IMR-90 (cell line): ENCODE measurements around the gene ASTN2. TPM values are rescaled to one million over a fixed set of nuclear protein-coding genes. Genes with fewer than 3 reads are reported as not detected.

Experiments
- ATAC-seq: fragments of 200-7000 bp; cut with Tn5 transposase; 2 replicates; pipeline ENCODE4 v1.9.1; 2020; ENCODE audit warnings: low read depth, mild to moderate bottlenecking, moderate library complexity
- BruUV-seq: library from RNA; stranded (reverse); fragments of 400-500 nt; replicated peaks from 2 replicates; lab custom pipeline; 2021; lab: Mats Ljungman, UMichigan
- CTCF ChIA-PET: fragments of 300-600 bp; formaldehyde crosslinking; extraction: SDS; loops from one replicate; lab custom pipeline; 2021; ENCODE audit warnings: antibody characterized with exemption; lab: Yijun Ruan, JAX
- POLR2A ChIA-PET: fragments of 300-600 bp; sonication (Branson Sonifier 250); formaldehyde crosslinking; loops from one replicate; lab custom pipeline; 2022; ENCODE audit warnings: antibody characterized with exemption; ENCODE audit not compliant: unreplicated experiment; lab: Charles Lee
- DNase-seq: peaks from one replicate; pipeline ENCODE4 v3.0.0; 2013
- H2AFZ ChIP-seq: replicated peaks from 2 replicates; pipeline ENCODE3; 2013; ENCODE audit warnings: low read length, mild to moderate bottlenecking; ENCODE audit not compliant: poor library complexity
- H2AK5ac ChIP-seq: 2 replicates; pipeline ENCODE4 v1.6.1; 2013; ENCODE audit warnings: low read depth, low read length, inconsistent platforms
- H2AK9ac ChIP-seq: replicated peaks from 2 replicates; pipeline ENCODE3; 2013; ENCODE audit warnings: mild to moderate bottlenecking, low read depth, low read length, moderate library complexity; ENCODE audit not compliant: poor library complexity
- H2BK120ac ChIP-seq: 2 replicates; pipeline ENCODE4 v1.6.1; 2013; ENCODE audit warnings: low read depth, low read length, inconsistent platforms
- H2BK15ac ChIP-seq: 3 replicates; pipeline ENCODE4 v1.6.1; 2013; ENCODE audit warnings: low read depth, low read length, inconsistent platforms
- H2BK20ac ChIP-seq: 2 replicates; pipeline ENCODE4 v1.6.1; 2013; ENCODE audit warnings: low read depth, mild to moderate bottlenecking, inconsistent platforms, low read length, moderate library complexity
- H2BK5ac ChIP-seq: 2 replicates; pipeline ENCODE4 v1.6.1; 2013; ENCODE audit warnings: mild to moderate bottlenecking, low read depth, low read length, inconsistent platforms; ENCODE audit not compliant: poor library complexity, severe bottlenecking
- H3K14ac ChIP-seq: replicated peaks from 2 replicates; pipeline ENCODE4 v1.6.1; 2013; ENCODE audit warnings: low read depth, low read length, inconsistent platforms
- H3K18ac ChIP-seq: 2 replicates; pipeline ENCODE4 v1.6.1; 2013; ENCODE audit warnings: low read depth, low read length, control low read depth
- H3K23ac ChIP-seq: 2 replicates; pipeline ENCODE4 v1.6.1; 2013; ENCODE audit warnings: low read depth, low read length, inconsistent platforms
- H3K27ac ChIP-seq: 2 replicates; pipeline ENCODE4 v1.5.1; 2013; ENCODE audit warnings: mild to moderate bottlenecking, control low read depth, low read length; ENCODE audit not compliant: insufficient read depth
- H3K27me3 ChIP-seq: 2 replicates; pipeline ENCODE4 v1.6.1; 2013; ENCODE audit warnings: low read length; ENCODE audit not compliant: control insufficient read depth, insufficient read depth
- H3K36me3 ChIP-seq: 2 replicates; pipeline ENCODE4 v1.6.1; 2013; ENCODE audit warnings: low read length, mixed read lengths; ENCODE audit not compliant: control insufficient read depth, insufficient read depth
- H3K4ac ChIP-seq: 2 replicates; pipeline ENCODE4 v1.6.1; 2013; ENCODE audit warnings: low read depth, low read length, inconsistent platforms
- H3K4me1 ChIP-seq: 2 replicates; pipeline ENCODE4 v1.6.1; 2013; ENCODE audit warnings: low read length, mixed read lengths; ENCODE audit not compliant: control insufficient read depth, insufficient read depth
- H3K4me2 ChIP-seq: 2 replicates; pipeline ENCODE4 v1.6.1; 2013; ENCODE audit warnings: low read depth, mild to moderate bottlenecking, control low read depth, low read length, moderate library complexity
- H3K4me3 ChIP-seq: 2 replicates; pipeline ENCODE4 v1.5.1; 2013; ENCODE audit warnings: low read depth, mild to moderate bottlenecking, control low read depth, low read length, moderate library complexity; ENCODE audit not compliant: insufficient read depth
- H3K56ac ChIP-seq: 2 replicates; pipeline ENCODE4 v1.6.1; 2013; ENCODE audit warnings: low read length, inconsistent platforms; ENCODE audit not compliant: insufficient read depth; ENCODE audit errors: extremely low read depth
- H3K79me1 ChIP-seq, 2 experiments: 2 replicates each; pipeline ENCODE4 v1.6.1; 2013; ENCODE audit warnings: low read length in 2 of 2, inconsistent platforms in 1 of 2, low read depth in 1 of 2
- H3K9ac ChIP-seq: 2 replicates; pipeline ENCODE4 v1.6.1; 2013; ENCODE audit warnings: low read depth, low read length, control low read depth
- H3K9me1 ChIP-seq: 2 replicates; pipeline ENCODE4 v1.6.1; 2013; ENCODE audit warnings: low read length, inconsistent platforms; ENCODE audit not compliant: insufficient read depth
- H3K9me3 ChIP-seq: 2 replicates; pipeline ENCODE4 v1.6.1; 2013; ENCODE audit warnings: low read length; ENCODE audit not compliant: control insufficient read depth, insufficient read depth
- H4K20me1 ChIP-seq: 2 replicates; pipeline ENCODE4 v1.6.1; 2013; ENCODE audit warnings: low read length, inconsistent platforms; ENCODE audit not compliant: insufficient read depth
- H4K5ac ChIP-seq: 2 replicates; pipeline ENCODE4 v1.6.1; 2013; ENCODE audit warnings: mild to moderate bottlenecking, low read depth, low read length, control low read depth
- H4K8ac ChIP-seq, 2 experiments: 2 replicates each; pipeline ENCODE4 v1.6.1; 2013; ENCODE audit warnings: low read depth in 2 of 2, low read length in 2 of 2, control low read depth in 1 of 2, inconsistent platforms in 1 of 2
- H4K91ac ChIP-seq: 2 replicates; pipeline ENCODE4 v1.6.1; 2013; ENCODE audit warnings: low read depth, low read length, inconsistent platforms; ENCODE audit not compliant: insufficient read depth
- BHLHE40 ChIP-seq: fragments of 150-350 bp; IDR thresholded peaks from 2 replicates; pipeline ENCODE4 v1.6.1; 2016; ENCODE audit warnings: mild to moderate bottlenecking, low read depth, low read length
- MAFK ChIP-seq: IDR thresholded peaks from 2 replicates; pipeline ENCODE4 v1.6.1; 2012; ENCODE audit warnings: low read depth, low read length, improper control_type of control experiment
- POLR2A ChIP-seq: IDR thresholded peaks from 2 replicates; pipeline ENCODE4 v1.6.1; 2012; ENCODE audit warnings: mild to moderate bottlenecking, low read depth, low read length
- RCOR1 ChIP-seq: IDR thresholded peaks from 2 replicates; pipeline ENCODE4 v1.6.1; 2012; ENCODE audit warnings: mild to moderate bottlenecking, low read length, improper control_type of control experiment; ENCODE audit not compliant: insufficient replicate concordance
- RFX5 ChIP-seq: IDR thresholded peaks from 2 replicates; pipeline ENCODE4 v1.8.0; 2012; ENCODE audit warnings: low read depth, mild to moderate bottlenecking, low read length, moderate library complexity
- SMC3 ChIP-seq: fragments of 150-350 bp; IDR thresholded peaks from 2 replicates; pipeline ENCODE4 v1.6.1; 2016; ENCODE audit warnings: low read depth, mild to moderate bottlenecking, antibody characterized with exemption, low read length, moderate library complexity
- WGBS, 2 experiments: methylation state at CpG; one replicate each; pipeline versions ENCODE4 v1.1.5 to v1.1.7; 2013; ENCODE audit warnings: missing lambda C conversion rate in 2 of 2; ENCODE audit not compliant: insufficient read length in 1 of 2; ENCODE audit errors: extremely low coverage in 2 of 2; 5-methylcytosine and 5-hydroxymethylcytosine counted together
- dilution Hi-C: fragments of 300-500 bp; cut with HindIII; formaldehyde crosslinking; loops from one replicate; pipeline ENCODE4 v1.14.3; 2018; ENCODE audit warnings: low sequenced_read_pairs; ENCODE audit not compliant: unreplicated experiment
- in situ Hi-C: fragments of 300-500 bp; cut with MboI; formaldehyde crosslinking; loops from 3 replicates; pipeline ENCODE4 v1.14.3; 2019; ENCODE audit warnings: low sequenced_read_pairs, inconsistent platforms, mixed read lengths
- intact Hi-C: fragments of 100-400 bp; cut with micrococcal nuclease; formaldehyde crosslinking; loops from 2 replicates; pipeline ENCODE4 v1.10.0; 2022
- polyA plus RNA-seq, 3 experiments: library from polyadenylated mRNA; depleted of rRNA; stranded (reverse); fragments of >200 nt; gene quantifications; 2 replicates each; pipeline ENCODE4 v1.2.3, GENCODE V29; 2012; ENCODE audit warnings: low replicate concordance in 1 of 3
- total RNA-seq: library from RNA; depleted of rRNA; stranded (reverse); fragments of >200 nt; gene quantifications from 2 replicates; pipeline ENCODE4 v1.2.3, GENCODE V29; 2012

Gene ASTN2
- total and polyA plus RNA-seq, 2 of the 4 experiments (the other 2 are of a cell fraction) = 3.8 to 6.8 TPM

- BruUV-seq = no TSS peak
- no peak overlapping the region for H2AFZ ChIP-seq
These were observed 330.6 kb downstream of the ASTN2 start for GRCh38 chr9:117084221-117084620.

More at GRCh38 chr9:117084221-117084620, 330.6 kb downstream of the ASTN2 start:
- CTCF ChIA-PET = interaction anchor here (0.6 kb wide), 1 partner anchor 323 kb away, joined by 5 read pairs; no protein-coding TSS in a partner anchor
- no peak overlapping the region for H3K4me3 ChIP-seq
- H4K91ac ChIP-seq = no peak overlapping the region
- no CpG with 5 or more reads among the region's 4 CpGs for WGBS, 2 experiments
- no peak overlapping the region for H3K56ac ChIP-seq
- ATAC-seq = no peak
- no peak overlapping the region for H2BK5ac ChIP-seq
- no peaks in the 10 kb centered on the region for H3K9me1 ChIP-seq
- in situ Hi-C loops = no loop called here
- H3K4me2 ChIP-seq = no peak overlapping the region
- no peaks in the 10 kb centered on the region for H3K36me3 ChIP-seq
- H3K79me1 ChIP-seq = no peaks in the 10 kb centered on the region
- TF ChIP-seq POLR2A (no peak), RCOR1 (no peak), RFX5 (no peak), BHLHE40 (no peak), MAFK (no peak), SMC3 (no peak)
- H3K4ac ChIP-seq = no peak overlapping the region
- no peak overlapping the region for H2AK9ac ChIP-seq
- no peak overlapping the region for H3K23ac ChIP-seq
- H3K4me1 ChIP-seq = no peaks in the 10 kb centered on the region
- no peaks in the 10 kb centered on the region for H3K27me3 ChIP-seq
- no peak overlapping the region for H3K27ac ChIP-seq
- no peak overlapping the region for H4K8ac ChIP-seq
- dilution Hi-C loops = no loop called here
- H3K9ac ChIP-seq = no peak overlapping the region
- no peak overlapping the region for H3K18ac ChIP-seq
- no peaks in the 10 kb centered on the region for H4K20me1 ChIP-seq
- POLR2A ChIA-PET = no interaction called here
- no peak overlapping the region for H2AK5ac ChIP-seq
- H2BK20ac ChIP-seq = no peak overlapping the region
- no peak overlapping the region for H2BK15ac ChIP-seq
- no peak for DNase-seq
- 0 out of 2 replicates have a peak, but pooled peaks cover 2% of the 10 kb centered on the region for H3K9me3 ChIP-seq
- no peak overlapping the region for H4K5ac ChIP-seq
- intact Hi-C loops = no loop called here
- no peak overlapping the region for H3K14ac ChIP-seq
- H2BK120ac ChIP-seq = no peak overlapping the region
